Ishikawa (cell line): Measurements from ENCODE around the gene PHYKPL.
A peak's percentile ranks its signal among the peaks of the same experiment; 100 is the strongest.

Experiments used
- CEBPB ChIP-seq: IDR thresholded peaks from 2 replicates; pipeline ENCODE4 v1.6.1; 2012
- CREB1 ChIP-seq: IDR thresholded peaks from 2 replicates; pipeline ENCODE4 v1.6.1; 2012; ENCODE audit warnings: low read depth
- EGR1 ChIP-seq: IDR thresholded peaks from 2 replicates; pipeline ENCODE4 v1.6.1; 2012
- EP300 ChIP-seq: IDR thresholded peaks from 2 replicates; pipeline ENCODE4 v1.6.1; 2012; ENCODE audit warnings: borderline replicate concordance
- FOXM1 ChIP-seq: IDR thresholded peaks from 2 replicates; pipeline ENCODE4 v1.6.1; 2012; ENCODE audit warnings: low read depth, borderline replicate concordance
- MAX ChIP-seq: IDR thresholded peaks from 2 replicates; pipeline ENCODE4 v1.6.1; 2012
- NFIC ChIP-seq: IDR thresholded peaks from 2 replicates; pipeline ENCODE4 v1.6.1; 2012
- RAD21 ChIP-seq: IDR thresholded peaks from 2 replicates; pipeline ENCODE4 v1.6.1; 2012; ENCODE audit warnings: low read depth
- REST ChIP-seq: IDR thresholded peaks from 2 replicates; pipeline ENCODE4 v1.6.1; 2012; ENCODE audit warnings: low read depth, mild to moderate bottlenecking
- TAF1 ChIP-seq: IDR thresholded peaks from 2 replicates; pipeline ENCODE4 v1.6.1; 2012; ENCODE audit warnings: low read depth, mild to moderate bottlenecking
- TCF12 ChIP-seq: IDR thresholded peaks from 2 replicates; pipeline ENCODE4 v1.6.1; 2012; ENCODE audit warnings: low read depth
- TEAD4 ChIP-seq: IDR thresholded peaks from 2 replicates; pipeline ENCODE4 v1.6.1; 2012
- USF1 ChIP-seq: IDR thresholded peaks from 2 replicates; pipeline ENCODE4 v1.6.1; 2012
- YY1 ChIP-seq: IDR thresholded peaks from 2 replicates; pipeline ENCODE4 v1.6.1; 2012; ENCODE audit warnings: low read depth
- ZBTB7A ChIP-seq: IDR thresholded peaks from 2 replicates; pipeline ENCODE4 v1.6.1; 2012; ENCODE audit warnings: low read depth

The PHYKPL gene

DNA sequence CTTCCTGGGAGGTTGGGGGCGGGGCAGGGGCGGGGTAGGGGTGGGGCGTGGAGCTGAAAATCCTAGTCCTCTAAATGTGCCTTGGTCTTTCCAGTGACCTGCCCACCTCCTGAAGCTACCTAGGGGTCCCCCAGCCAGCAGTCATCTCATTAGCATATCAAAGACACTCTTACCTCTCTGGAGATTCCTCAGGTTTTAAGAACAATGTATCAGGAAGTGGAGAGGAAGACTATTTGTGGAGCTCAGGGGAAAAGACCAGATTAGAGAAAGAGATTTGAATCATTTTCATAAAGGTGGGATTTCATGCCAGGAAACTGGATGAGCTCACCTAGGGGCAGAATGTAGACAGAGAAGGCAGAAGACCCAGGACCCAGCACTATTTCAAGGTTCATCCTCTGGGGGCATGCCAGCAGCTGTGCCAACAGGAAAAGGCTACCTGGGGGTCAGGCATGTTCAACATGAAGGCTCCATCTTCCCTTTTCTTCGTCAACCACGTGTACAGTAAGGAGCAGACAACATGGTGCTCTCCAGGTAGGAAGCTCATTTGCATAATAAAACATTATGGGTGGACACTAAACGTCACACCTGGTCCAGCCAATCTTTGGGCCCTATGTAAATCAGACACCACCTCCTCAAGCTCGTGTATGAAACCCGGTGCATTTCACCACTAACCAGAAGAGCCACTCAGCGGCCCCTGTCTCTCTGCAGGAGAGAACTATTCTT lies 52.3 kb downstream of the PHYKPL start:
- TF ChIP-seq CEBPB (no peak), MAX (peak; percentile 66), REST (no peak), FOXM1 (no peak), YY1 (0 out of 2 replicates have a peak, but pooled peaks have one; percentile 13), NFIC (no peak), USF1 (no peak), TEAD4 (no peak)

GRCh38 chr5:178177569-178177968 lies 55.0 kb downstream of the PHYKPL start:
- TF ChIP-seq TCF12 (no peak), TAF1 (no peak), YY1 (no peak), FOXM1 (no peak), EGR1 (no peak), REST (no peak), NFIC (no peak), RAD21 (no peak), ZBTB7A (no peak), TEAD4 (no peak), USF1 (no peak), CREB1 (no peak), EP300 (no peak)

- TF ChIP-seq NFIC (no peak), TEAD4 (no peak), FOXM1 (no peak), REST (no peak), EGR1 (no peak), TAF1 (no peak), TCF12 (no peak), MAX (no peak)
Measured at GRCh38 chr5:178176791-178177190, 55.8 kb downstream of the PHYKPL start.

DNA sequence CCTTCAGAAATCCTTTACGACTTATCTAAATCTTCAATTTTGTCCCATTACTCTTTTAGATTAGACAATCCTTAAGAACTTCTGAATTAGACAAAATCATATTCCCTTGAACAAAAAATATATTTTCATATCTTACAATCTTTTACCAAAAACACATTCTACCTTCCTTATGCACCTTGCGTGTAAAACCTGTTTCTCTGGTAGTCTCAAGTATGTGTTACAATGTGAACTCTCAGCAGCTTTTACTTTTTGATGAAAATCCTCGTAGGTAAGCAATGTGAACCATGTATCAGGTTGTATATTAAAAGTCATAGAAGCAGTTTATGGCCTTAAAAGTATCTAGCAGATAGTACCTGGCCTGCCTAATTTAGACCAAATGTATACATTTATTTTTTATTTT lies 58.1 kb downstream of the PHYKPL start:
- TF ChIP-seq TEAD4 (no peak), REST (no peak), EP300 (no peak), YY1 (no peak), NFIC (no peak), FOXM1 (no peak), RAD21 (no peak), MAX (no peak), USF1 (no peak), EGR1 (no peak)
